Measurements from ENCODE around the gene ZNF205. TPM values are rescaled to one million over a fixed set of nuclear protein-coding genes. Genes with fewer than 3 reads are reported as not detected.
"Not testable (repeated sequence)": the region's sequence is repeated elsewhere in the genome, so short reads cannot be mapped to it uniquely, and the experiment has no call there.

Gene ZNF205
- total RNA-seq, 1 donor from 2014 or later = 26.3 TPM

DNA sequence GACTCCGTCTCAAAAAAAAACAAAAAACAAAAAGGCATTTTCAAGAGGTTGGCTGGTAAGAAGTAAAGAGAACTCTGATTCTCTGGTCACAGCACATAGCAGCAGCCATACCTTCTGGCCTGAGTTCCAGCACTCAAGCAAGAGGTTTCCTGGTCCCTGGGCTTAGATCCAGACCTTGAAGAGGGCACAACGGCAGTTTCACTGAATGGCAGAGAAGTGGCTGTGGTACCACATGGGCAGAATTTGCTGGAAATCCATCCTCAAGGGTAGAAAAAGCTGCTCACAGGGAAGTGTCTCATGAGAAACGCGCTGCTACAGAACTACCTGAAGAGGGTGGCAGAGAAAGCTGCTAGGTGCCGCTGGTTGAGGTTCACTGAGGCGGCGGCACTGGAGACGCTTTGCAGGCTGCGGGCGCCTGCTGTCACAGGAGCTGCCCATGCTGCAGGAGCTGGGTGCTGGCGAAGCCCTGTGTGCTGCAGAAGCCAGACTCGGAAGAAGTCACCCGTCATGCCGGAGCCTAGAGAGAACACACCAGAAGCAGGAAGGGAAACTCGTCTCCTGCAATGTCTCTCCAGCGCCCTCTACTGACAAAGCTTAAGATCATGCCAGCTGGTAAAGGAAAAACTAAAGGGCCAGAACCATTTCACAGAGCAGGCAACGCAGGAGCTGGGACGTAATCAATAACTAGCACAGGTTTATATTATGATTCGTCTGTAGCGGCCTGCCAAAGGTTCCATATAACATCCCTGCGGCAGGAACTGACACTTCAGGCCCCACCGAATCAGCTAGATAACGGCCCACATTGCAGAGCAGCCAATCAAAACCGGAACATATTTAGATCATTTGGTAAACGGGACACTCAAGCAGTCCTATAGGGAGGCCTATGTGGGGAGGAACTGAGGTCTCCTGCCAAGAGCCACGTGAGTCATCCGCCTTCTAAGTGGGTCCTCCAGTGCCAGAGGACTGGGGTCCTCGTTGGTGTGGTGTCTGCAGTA, 17.0 kb downstream of the ZNF205 start:
- DNase-seq (ENCODE audit: extremely low read depth, low read depth, low spot score) = peak; percentile 60

GRCh38 chr16:3131755-3132377, 19.5 kb downstream of the ZNF205 start:
- DNase-seq (ENCODE audit: extremely low read depth, low read depth, low spot score) = no peak

DNA sequence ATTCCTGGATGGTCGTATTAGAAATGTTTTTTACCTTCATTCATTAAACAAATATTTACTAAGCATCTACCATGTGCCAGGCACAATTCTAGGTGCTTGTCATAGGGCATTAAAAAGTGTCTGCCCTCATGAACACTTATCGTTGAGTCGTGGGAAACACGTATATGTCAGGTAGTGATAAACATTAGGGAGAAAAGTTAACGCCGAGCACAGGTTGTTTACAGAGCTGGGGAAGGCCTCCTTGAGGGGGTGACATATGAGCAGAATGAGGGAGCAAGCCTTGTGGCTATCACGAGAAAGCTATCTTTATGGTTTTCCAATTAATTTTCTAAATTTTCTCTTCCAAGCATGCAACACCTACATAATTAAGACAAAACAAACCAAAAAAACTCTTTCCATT, 21.5 kb downstream of the ZNF205 start:
- DNase-seq (ENCODE audit: extremely low read depth, low read depth, low spot score) = no peak

DNA sequence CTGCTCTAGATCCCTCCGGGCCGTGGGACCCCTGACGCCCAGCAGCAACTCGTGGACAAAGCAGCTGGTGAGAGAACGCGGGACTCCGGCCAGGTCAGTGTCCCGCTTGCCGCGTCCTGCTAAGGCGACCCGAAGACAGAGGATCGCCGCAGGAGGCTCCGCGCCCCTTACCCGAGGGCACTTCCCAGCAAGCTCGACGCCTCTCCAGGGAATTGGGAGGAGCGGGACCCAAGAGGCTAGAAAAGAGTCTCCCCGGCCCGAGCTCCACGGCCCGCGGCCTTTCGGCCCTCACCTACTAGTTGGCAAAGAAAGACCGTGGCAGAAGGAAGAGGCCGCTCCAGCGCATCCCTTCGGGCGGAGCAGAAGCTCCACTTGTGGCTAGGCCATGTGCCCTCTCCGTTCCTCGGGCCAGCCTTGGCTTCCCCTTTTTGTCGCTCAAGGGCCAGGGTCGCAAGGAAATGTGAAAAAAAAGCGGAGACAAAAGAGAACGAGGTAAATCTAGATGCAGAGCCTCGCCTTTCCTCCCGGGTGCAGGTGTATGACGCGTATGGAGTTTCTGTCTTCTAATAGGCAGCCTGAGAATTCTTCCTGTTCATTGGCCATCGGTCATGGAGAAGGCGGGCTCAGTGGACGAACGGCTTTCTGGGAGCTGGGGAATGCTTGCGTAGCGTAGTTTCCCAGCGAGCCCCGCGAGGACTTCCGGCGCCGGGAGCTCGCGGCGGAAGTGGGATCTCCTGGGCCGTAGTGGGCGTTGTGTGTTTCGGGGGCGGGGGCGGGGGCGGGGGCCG, 22.1 kb downstream of the ZNF205 start, which contains the start of gene ZNF213:
Gene ZNF213, plus strand, starts transcription at position 692 of the 788 bp plus-strand sequence. CDS start 2,252 bp downstream, outside the sequence.
- DNase-seq (ENCODE audit: extremely low read depth, low read depth, low spot score) = peak; percentile 89

- no peak for DNase-seq (ENCODE audit: extremely low read depth, low read depth, low spot score)
Observed at GRCh38 chr16:3135126-3135715, 22.8 kb downstream of the ZNF205 start.

GRCh38 chr16:3137267-3137666, 24.9 kb downstream of the ZNF205 start:
- no peak for DNase-seq (ENCODE audit: extremely low read depth, low read depth, low spot score)

DNA sequence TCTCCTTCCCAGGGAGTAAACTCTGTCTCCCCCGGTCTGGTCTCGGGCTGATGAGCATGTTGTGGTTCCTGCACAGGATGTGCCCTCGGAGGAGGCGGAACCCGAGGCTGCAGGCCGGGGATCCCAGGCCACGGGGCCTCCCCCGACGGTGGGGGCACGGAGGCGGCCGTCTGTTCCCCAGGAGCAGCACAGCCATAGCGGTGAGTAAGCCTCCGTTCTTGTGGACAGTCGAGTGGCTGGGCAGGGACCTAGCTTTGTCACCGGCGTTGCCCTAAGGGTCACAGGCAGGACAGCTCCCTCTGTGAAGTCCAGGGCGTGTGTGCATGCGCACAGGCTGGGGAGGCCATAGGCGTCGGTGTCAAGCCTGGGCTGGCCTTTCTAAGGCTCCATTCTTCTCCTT, 26.0 kb downstream of the ZNF205 start:
- DNase-seq (ENCODE audit: extremely low read depth, low read depth, low spot score) = no peak

DNA sequence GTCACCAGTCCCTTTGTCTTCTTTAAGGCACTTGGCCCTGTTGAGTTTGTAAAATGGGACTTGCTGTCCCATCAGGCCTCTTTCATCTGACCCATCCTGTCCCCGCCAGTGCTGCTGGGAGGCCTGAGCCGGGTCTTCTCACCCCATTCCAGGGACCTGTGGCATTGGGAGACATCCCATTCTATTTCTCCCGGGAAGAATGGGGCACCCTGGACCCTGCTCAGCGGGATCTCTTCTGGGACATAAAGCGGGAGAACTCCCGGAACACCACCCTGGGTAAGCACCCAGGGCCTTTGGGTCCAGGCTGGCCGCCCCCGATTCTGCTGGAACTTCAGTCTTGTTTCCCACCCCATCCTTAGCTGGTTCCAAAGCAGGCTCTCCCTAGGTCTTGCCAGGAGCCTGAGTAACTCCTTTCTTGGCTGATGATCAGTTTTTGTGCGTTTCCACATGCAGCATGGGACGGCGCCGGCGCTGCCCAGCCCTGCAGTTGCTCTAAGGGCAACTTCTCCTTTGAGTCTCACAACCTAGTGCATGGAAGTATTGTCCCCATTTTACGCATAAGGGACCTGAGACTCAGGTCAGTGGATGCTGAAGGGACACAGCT, 26.5 kb downstream of the ZNF205 start:
- no peak for DNase-seq (ENCODE audit: extremely low read depth, low read depth, low spot score)

DNA sequence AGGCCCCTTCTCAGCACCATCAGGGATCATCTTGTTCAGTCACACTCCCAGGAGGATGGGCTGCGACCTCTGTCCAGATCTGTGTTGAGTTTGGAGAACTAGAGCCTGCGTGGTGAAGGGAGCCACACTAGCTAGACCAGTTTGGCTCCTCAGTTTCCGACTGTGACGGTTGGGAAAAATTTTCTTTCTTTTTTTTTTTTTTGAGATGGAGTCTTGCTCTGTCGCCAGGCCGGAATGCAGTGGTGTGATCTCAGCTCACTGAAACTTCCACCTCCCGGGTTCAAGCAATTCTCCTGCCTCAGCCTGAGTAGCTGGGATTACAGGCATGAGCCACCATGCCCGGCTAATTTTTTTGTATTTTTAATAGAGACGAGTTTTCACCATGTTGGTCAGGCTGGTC, 27.2 kb downstream of the ZNF205 start:
- not testable (repeated sequence) for DNase-seq (ENCODE audit: extremely low read depth, low read depth, low spot score)

- DNase-seq (ENCODE audit: extremely low read depth, low read depth, low spot score) = no peak
Observed at GRCh38 chr16:3140603-3141427, 28.4 kb downstream of the ZNF205 start.

GRCh38 chr16:3141781-3142311, 29.5 kb downstream of the ZNF205 start:
- no peak for DNase-seq (ENCODE audit: extremely low read depth, low read depth, low spot score)

DNA sequence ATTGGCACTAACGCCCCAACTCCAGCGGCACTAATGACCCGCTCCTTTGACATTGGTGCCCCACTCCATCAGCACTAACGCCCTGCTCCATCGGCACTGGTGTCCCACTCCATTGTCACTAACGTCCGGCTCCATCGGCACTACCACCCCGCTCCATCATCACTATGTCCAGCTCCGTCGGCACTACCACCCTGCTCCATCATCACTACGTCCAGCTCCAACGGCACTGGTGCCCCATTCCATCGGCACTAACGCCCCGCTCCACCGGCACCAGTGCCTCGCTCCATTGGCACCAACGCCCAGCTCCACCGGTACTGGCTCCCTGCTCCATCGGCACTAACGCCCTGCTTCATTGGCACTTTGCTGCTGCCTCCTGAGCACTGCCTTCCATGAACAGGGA, 29.9 kb downstream of the ZNF205 start:
- no peak for DNase-seq (ENCODE audit: extremely low read depth, low read depth, low spot score)

DNA sequence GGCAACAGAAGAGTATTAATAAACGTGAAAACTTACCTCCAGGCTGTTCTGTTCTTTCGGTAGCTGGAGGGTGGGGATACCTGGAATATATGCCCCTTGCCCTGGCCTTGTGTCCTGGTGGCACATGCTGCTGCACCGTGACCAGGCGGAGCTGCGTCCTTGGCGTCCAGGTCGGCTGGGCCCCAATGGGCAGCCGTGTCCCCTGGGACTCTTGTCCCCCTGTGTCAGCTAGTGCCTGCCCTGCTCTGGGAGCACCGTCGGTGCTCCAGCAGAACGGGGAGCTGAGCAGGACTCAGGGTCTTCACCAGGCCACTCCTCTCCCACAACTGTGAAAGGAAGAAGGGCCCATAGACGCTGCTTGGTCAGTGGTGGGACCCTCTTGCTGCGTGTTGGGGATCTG, 30.4 kb downstream of the ZNF205 start:
- no peak for DNase-seq (ENCODE audit: extremely low read depth, low read depth, low spot score)

DNA sequence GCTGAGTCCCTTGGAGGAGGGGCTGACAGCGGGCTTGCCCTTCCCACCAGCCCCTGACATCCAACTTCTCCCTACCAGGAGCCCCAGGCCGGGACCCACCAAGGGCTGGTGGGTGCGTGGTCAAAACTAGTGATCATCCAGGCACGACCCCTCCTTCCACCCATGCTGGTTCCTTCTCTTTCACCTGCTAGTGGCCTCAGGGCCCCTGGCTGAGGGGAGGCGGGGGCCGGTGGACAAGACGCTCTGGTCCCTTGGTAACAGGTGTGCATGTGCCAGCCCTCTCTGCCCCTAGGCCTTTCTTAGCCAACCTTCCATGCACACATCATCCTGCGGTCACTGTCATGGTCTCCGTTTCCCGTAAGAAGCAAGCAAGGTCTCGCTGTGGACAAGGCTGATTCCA, 30.8 kb downstream of the ZNF205 start:
- DNase-seq (ENCODE audit: extremely low read depth, low read depth, low spot score) = no peak

GRCh38 chr16:3143598-3144320, 31.4 kb downstream of the ZNF205 start:
- no peak for DNase-seq (ENCODE audit: extremely low read depth, low read depth, low spot score)

GRCh38 chr16:3144321-3144983, 32.1 kb downstream of the ZNF205 start:
- DNase-seq (ENCODE audit: extremely low read depth, low read depth, low spot score) = no peak

- no peak for DNase-seq (ENCODE audit: extremely low read depth, low read depth, low spot score)
Observed at GRCh38 chr16:3145151-3145550, 32.8 kb downstream of the ZNF205 start.

- no peak for DNase-seq (ENCODE audit: extremely low read depth, low read depth, low spot score)
Observed at GRCh38 chr16:3145660-3146059, 33.3 kb downstream of the ZNF205 start.

All from glomerular endothelial cell (primary cell).